Fibroblast of mammary gland (primary cell): ENCODE data around the gene U2AF2.

Experiments
- DNase-seq: peaks from one replicate; pipeline ENCODE4 v3.0.0-alpha.2; 2010; ENCODE audit warnings: low read depth
- H3K4me3 ChIP-seq: 2 replicates; pipeline ENCODE4 v1.5.1; 2011; ENCODE audit warnings: low read depth, mild to moderate bottlenecking, low read length, moderate library complexity; ENCODE audit not compliant: control insufficient read depth
- TF ChIP-seq, protein P1 (sequence below): conservative IDR thresholded peaks from 2 replicates; pipeline ENCODE4 v1.5.1; 2011; ENCODE audit warnings: low read depth, low read length, inconsistent platforms; ENCODE audit not compliant: control insufficient read depth, insufficient read depth

The U2AF2 gene

GRCh38 chr19:55699221-55699620 is 44.4 kb downstream of the U2AF2 start:
- no peak for DNase-seq
- TF ChIP-seq, protein P1, sequence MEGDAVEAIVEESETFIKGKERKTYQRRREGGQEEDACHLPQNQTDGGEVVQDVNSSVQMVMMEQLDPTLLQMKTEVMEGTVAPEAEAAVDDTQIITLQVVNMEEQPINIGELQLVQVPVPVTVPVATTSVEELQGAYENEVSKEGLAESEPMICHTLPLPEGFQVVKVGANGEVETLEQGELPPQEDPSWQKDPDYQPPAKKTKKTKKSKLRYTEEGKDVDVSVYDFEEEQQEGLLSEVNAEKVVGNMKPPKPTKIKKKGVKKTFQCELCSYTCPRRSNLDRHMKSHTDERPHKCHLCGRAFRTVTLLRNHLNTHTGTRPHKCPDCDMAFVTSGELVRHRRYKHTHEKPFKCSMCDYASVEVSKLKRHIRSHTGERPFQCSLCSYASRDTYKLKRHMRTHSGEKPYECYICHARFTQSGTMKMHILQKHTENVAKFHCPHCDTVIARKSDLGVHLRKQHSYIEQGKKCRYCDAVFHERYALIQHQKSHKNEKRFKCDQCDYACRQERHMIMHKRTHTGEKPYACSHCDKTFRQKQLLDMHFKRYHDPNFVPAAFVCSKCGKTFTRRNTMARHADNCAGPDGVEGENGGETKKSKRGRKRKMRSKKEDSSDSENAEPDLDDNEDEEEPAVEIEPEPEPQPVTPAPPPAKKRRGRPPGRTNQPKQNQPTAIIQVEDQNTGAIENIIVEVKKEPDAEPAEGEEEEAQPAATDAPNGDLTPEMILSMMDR = no peak
- no peak overlapping the region for H3K4me3 ChIP-seq

DNA sequence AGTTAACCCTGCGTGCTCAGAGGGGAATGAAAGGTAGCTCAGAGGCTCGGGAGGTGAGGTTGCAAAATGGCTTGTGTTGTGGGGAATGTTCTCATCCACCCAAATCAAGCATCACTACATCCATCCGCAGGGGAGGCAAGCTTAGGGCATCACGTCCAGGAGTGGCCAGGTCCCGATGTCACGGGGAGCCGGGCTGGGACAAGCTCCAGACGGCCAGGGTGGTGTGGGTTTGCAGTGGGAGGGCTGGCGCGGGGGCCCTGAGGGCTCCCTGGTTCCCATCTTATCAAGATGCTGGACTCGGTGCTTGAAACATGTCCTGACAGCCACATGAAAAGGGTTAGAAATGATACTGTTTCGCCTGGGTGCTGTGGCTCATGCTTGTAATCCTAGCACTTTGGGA is 46.0 kb downstream of the U2AF2 start:
- DNase-seq = no peak
- TF ChIP-seq, protein P1 = no peak

GRCh38 chr19:55702131-55702627 is 47.3 kb downstream of the U2AF2 start:
- no peak for DNase-seq
- H3K4me3 ChIP-seq = no peak overlapping the region
- TF ChIP-seq, protein P1 = no peak

More for the DNA sequence above, 46.0 kb downstream of the U2AF2 start:
- H3K4me3 ChIP-seq = no peak overlapping the region

DNA sequence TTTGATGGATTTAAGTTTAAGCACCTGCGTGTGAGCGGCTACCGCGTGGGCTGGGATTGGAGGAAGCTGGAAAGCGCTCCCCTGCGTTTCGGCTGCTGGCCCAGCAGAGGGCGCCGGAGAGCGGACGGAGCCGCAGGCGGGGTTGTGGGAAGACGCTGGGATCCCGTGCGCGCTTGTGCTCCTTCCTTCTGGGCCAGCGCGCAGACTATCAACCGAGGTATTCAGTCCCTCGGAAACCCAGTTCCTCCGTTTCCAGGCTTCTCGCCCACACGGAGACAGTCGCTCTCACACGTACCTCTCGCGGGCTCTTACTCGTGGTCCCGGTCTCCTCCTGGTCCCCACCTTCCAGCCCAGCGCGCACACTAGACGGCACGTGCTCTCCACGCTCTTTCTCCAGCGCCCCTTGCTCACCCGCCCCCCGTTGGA is 49.0 kb downstream of the U2AF2 start:
- DNase-seq = peak; percentile 45
- H3K4me3 ChIP-seq = no peak overlapping the region
- TF ChIP-seq, protein P1 = peak; percentile 65

GRCh38 chr19:55704494-55705245 is 49.8 kb downstream of the U2AF2 start:
- DNase-seq = peak; percentile 1
- H3K4me3 ChIP-seq = no peak overlapping the region
- TF ChIP-seq, protein P1 = no peak

- H3K4me3 ChIP-seq = no peak overlapping the region
- TF ChIP-seq, protein P1 = no peak
- DNase-seq = no peak
Observed at GRCh38 chr19:55705972-55706371, 51.1 kb downstream of the U2AF2 start.

DNA sequence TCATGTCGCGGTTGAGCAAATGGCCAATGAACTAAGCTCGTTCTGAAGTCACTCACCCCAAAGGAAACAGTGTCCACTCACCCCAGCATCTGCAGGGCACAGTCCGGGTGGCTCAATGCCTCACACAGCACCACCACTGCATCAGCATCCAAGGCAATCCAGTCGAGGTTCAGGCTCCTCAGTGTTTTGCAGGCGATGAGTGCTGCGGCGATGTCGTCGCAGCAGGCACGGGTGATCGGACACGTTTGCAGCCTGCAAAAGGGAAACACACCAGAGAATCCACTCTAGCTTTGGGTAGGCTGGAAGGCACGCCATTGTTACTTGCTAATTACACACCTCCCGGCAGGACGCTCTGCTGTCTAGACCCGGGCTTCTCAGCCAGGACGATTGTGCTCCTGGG is 56.9 kb downstream of the U2AF2 start:
- no peak overlapping the region for H3K4me3 ChIP-seq
- DNase-seq = no peak
- TF ChIP-seq, protein P1 = no peak
